Measurements from ENCODE around the gene PDE6B.

PDE6B gene

DNA sequence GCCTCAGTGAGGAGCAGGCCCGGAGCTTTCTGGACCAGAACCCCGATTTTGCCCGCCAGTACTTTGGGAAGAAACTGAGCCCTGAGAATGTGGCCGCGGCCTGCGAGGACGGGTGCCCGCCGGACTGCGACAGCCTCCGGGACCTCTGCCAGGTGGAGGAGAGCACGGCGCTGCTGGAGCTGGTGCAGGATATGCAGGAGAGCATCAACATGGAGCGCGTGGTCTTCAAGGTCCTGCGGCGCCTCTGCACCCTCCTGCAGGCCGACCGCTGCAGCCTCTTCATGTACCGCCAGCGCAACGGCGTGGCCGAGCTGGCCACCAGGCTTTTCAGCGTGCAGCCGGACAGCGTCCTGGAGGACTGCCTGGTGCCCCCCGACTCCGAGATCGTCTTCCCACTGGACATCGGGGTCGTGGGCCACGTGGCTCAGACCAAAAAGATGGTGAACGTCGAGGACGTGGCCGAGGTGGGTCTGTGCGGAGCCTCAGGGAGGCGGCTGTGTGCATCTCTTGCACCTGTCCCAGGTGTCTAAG lies 323 bp downstream of the PDE6B start:
- H3K9ac ChIP-seq (ENCODE audit: low read depth, low read length), result no peak overlapping the region
- H3K27ac ChIP-seq (ENCODE audit: low read depth, low read length), result no peak overlapping the region
- no peaks in the 10 kb centered on the region for H3K27me3 ChIP-seq (ENCODE audit: control insufficient read depth, insufficient read depth, low read length)
- H3K4me3 ChIP-seq (ENCODE audit: low read depth, low read length), result no peak overlapping the region
- no peaks in the 10 kb centered on the region for H3K36me3 ChIP-seq (ENCODE audit: control insufficient read depth, insufficient read depth, low read length)
- H3K9me3 ChIP-seq (ENCODE audit: control insufficient read depth, insufficient read depth, low read length), result no peaks in the 10 kb centered on the region
- H3K4me1 ChIP-seq (ENCODE audit: control insufficient read depth, insufficient read depth, low read length), result peaks cover 5% of the 10 kb centered on the region; the same call in 1 of the 2 replicates

DNA sequence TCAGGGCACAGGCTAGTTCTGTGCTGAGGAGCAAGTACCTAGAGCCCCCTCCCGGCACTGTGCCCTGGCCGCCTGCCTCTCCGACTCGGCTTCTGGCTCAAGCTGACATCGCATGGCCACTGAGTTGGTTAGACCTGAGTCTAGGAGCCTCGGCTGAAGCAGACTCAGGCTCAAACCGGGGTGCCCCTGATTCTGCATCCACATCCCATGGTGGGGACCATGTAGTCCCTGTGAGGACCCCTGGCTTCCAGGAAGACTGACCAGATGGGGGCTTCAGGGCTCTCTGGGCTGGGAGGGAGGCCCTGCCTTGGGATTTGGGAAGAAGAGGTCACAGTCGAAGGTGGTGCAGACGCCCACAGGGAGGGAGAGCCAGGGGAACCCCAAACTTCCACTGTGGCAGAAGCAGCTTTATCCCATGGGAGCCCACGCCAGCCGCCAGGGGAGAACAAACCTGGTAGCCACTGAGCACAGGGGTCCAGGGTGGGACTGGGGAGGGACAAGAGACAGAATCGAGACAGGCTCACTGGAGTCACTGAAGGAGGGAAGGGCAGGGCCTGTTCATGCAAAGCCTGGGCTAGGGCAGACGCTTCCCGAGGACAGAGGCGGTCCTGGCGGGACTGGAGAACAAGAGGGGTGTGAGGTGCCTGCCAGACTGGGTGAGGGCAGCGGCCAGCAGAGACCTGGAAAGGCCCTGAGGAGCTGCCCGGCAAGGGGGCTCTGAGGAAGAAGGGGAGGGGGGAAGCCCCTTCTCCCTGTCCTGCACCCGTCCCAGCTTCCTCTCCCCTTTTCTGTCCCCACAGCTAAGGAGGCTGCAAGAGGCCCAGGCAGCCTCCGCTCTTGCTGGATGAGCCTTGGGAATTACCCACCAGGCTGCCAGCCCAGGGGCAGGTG lies 1.1 kb downstream of the PDE6B start:
- H3K4me3 ChIP-seq (ENCODE audit: low read depth, low read length), result no peak overlapping the region
- H3K27me3 ChIP-seq (ENCODE audit: control insufficient read depth, insufficient read depth, low read length), result no peaks in the 10 kb centered on the region
- H3K36me3 ChIP-seq (ENCODE audit: control insufficient read depth, insufficient read depth, low read length), result no peaks in the 10 kb centered on the region
- no peak overlapping the region for H3K9ac ChIP-seq (ENCODE audit: low read depth, low read length)
- no peaks in the 10 kb centered on the region for H3K9me3 ChIP-seq (ENCODE audit: control insufficient read depth, insufficient read depth, low read length)
- no peak overlapping the region for H3K27ac ChIP-seq (ENCODE audit: low read depth, low read length)
- peaks cover 5% of the 10 kb centered on the region; the same call in 1 of the 2 replicates for H3K4me1 ChIP-seq (ENCODE audit: control insufficient read depth, insufficient read depth, low read length)

DNA sequence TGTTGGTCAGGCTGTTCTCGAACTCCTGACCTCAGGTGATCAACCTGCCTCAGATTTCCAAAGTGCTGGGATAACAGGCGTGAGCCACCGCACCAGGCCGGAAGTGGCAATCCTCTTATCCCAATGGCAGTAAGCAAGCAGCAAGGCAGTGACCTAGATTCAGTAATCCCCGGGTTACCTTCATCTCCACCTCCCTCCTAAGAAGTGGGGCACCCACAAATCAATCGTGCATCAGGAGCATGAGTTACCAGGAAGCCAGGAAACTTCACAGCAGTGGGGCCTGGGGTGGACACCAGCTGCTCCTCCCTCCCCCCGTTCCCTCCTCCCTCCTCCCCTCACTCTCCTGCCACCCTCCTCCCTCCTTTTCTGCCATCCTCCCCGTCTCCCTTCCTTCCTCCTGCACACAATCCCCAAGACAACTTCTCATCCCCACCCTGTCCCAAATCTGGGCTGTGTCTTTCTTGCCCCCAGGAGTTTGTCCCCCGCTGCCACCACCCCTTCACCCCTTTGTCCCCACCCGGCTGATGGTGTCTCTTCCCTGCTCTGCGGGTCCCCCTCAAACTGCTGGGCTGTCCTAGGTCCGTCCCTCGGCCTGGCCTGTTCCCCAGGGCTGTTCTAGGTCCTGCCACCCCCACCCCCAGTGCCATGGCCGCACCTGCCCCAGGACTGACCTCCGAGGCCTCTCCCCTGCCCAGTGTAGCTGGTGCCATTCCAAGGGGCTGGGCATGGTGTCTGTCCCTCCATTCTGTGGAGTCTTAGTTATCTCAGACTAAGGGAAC lies 2.2 kb downstream of the PDE6B start:
- Histone ChIP-seq H3K27ac (ENCODE audit: low read depth, low read length) (no peak overlapping the region), H3K36me3 (ENCODE audit: control insufficient read depth, insufficient read depth, low read length) (no peaks in the 10 kb centered on the region), H3K4me1 (ENCODE audit: control insufficient read depth, insufficient read depth, low read length) (peaks cover 5% of the 10 kb centered on the region; the same call in 1 of the 2 replicates), H3K9me3 (ENCODE audit: control insufficient read depth, insufficient read depth, low read length) (no peaks in the 10 kb centered on the region), H3K4me3 (ENCODE audit: low read depth, low read length) (no peak overlapping the region), H3K27me3 (ENCODE audit: control insufficient read depth, insufficient read depth, low read length) (no peaks in the 10 kb centered on the region), H3K9ac (ENCODE audit: low read depth, low read length) (no peak overlapping the region)

DNA sequence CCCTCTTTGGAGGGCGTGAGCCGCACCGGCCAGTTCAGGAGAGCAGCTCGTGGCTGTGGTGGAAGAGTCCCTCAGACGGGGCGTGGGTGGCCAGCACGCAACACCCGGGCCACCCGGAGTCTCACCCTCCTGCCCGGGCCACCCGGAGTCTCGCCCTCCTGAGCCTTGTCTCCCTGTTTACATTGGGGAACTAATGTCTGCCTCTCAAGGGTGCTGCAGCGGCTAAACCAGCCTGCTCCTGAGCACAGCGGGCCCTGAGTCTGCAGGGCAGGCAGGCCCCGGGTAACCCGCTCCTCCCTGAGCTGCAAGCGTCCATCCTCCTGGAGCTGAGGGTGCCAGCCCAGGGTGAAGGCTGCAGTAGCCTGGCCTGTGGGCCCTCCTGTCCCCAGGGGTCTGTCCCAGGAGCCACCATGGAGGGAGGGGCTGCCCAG lies 3.0 kb downstream of the PDE6B start:
- H3K27me3 ChIP-seq (ENCODE audit: control insufficient read depth, insufficient read depth, low read length), result no peaks in the 10 kb centered on the region
- H3K4me3 ChIP-seq (ENCODE audit: low read depth, low read length), result no peak overlapping the region
- H3K27ac ChIP-seq (ENCODE audit: low read depth, low read length), result no peak overlapping the region
- H3K4me1 ChIP-seq (ENCODE audit: control insufficient read depth, insufficient read depth, low read length), result peaks cover 5% of the 10 kb centered on the region; the same call in 1 of the 2 replicates
- no peaks in the 10 kb centered on the region for H3K36me3 ChIP-seq (ENCODE audit: control insufficient read depth, insufficient read depth, low read length)
- no peaks in the 10 kb centered on the region for H3K9me3 ChIP-seq (ENCODE audit: control insufficient read depth, insufficient read depth, low read length)
- H3K9ac ChIP-seq (ENCODE audit: low read depth, low read length), result no peak overlapping the region

DNA sequence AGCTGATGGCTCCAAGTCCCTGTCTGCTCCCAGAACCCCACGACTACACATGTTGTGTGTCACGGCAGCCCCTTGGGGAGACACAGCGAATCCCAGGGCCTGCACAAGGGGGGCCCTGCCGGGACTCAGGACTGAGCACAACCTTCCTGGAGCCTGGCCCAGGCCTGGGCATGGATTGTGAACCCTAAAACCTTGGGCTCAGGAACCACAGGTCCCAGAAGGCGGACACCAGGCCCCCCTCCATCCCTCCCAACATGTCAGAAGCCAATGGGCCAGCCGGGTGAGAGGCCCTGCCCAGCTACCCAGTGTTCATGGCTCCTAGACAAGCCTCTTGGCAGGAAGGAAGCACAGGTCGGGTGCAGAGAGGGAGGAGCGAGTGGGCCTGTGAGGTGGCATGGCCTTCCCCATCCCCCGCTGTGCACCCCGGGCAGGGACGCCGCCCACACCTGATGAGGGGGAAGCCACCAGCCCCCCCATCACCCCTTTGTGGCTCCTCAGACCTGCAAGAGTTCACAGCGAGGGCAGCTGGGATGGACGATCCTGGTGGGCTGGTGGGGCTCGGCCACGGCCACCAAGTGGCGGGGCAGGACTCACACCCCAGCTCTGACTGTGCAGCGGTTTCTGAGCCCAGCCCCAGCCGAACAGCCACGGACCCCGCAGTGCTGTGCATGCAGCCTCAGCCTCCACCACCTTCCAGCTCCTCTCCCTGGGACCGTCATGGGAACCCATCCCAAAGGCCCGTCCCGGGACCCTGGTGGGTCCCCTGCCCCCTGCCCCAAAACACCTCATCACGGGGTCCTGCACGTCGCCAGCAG lies 3.7 kb downstream of the PDE6B start:
- Histone ChIP-seq H3K36me3 (ENCODE audit: control insufficient read depth, insufficient read depth, low read length) (no peaks in the 10 kb centered on the region), H3K4me3 (ENCODE audit: low read depth, low read length) (no peak overlapping the region), H3K27me3 (ENCODE audit: control insufficient read depth, insufficient read depth, low read length) (no peaks in the 10 kb centered on the region), H3K9me3 (ENCODE audit: control insufficient read depth, insufficient read depth, low read length) (no peaks in the 10 kb centered on the region), H3K9ac (ENCODE audit: low read depth, low read length) (no peak overlapping the region), H3K27ac (ENCODE audit: low read depth, low read length) (no peak overlapping the region), H3K4me1 (ENCODE audit: control insufficient read depth, insufficient read depth, low read length) (peaks cover 5% of the 10 kb centered on the region; the same call in 1 of the 2 replicates)

DNA sequence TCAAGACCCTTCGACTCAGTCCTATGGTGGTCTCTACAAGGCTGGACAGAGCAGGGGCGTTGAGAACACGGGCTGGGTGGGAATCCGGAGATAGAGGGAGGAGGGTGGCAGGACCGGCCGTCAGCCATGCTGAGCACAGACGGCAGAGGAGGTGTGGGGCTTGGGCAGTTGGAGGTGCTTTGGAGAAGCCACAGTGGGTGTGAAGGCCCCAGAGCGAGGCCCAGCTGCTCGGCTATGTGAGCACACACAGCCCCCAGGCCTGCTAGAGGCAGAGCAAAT lies 4.2 kb downstream of the PDE6B start:
- peaks cover 5% of the 10 kb centered on the region; the same call in 1 of the 2 replicates for H3K4me1 ChIP-seq (ENCODE audit: control insufficient read depth, insufficient read depth, low read length)
- no peaks in the 10 kb centered on the region for H3K27me3 ChIP-seq (ENCODE audit: control insufficient read depth, insufficient read depth, low read length)
- no peak overlapping the region for H3K27ac ChIP-seq (ENCODE audit: low read depth, low read length)
- no peaks in the 10 kb centered on the region for H3K36me3 ChIP-seq (ENCODE audit: control insufficient read depth, insufficient read depth, low read length)
- no peak overlapping the region for H3K4me3 ChIP-seq (ENCODE audit: low read depth, low read length)
- no peaks in the 10 kb centered on the region for H3K9me3 ChIP-seq (ENCODE audit: control insufficient read depth, insufficient read depth, low read length)
- no peak overlapping the region for H3K9ac ChIP-seq (ENCODE audit: low read depth, low read length)

DNA sequence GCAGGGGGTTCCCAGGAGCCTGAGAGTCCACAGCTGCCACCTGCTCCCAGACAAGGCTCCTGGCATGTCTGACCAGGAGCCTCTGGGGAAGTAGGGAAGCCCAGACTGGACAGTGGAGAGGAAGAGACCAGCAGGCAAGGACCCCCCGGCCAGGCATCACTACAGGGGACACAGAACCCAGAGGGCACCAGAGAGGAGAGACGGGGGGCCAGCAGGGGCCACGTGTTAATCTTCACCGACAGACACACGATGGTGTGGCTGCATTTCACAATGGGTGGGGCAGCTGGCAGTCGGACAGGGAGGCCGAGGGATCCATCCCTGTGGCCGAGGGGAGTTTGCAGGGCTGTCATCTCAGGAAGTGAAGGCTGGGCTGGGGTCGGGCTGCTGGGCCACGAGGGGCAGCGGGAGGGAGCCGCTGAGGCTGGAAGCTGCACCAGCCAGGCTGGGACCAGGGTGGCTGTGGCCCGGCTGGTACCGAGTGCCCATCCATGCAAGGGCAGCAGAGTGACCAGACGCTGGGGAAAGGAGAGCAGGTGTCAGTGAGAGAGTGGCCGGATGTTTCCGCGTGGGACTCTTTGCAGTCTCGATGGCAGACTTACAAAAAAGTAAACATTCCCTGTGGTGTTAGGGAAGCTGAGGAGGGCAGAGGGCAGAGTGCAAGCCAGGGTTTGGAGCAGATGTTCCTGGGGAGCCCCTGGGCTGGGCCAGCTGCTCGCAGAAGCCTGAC lies 4.7 kb downstream of the PDE6B start:
- Histone ChIP-seq H3K36me3 (ENCODE audit: control insufficient read depth, insufficient read depth, low read length) (no peaks in the 10 kb centered on the region), H3K4me3 (ENCODE audit: low read depth, low read length) (no peak overlapping the region), H3K9ac (ENCODE audit: low read depth, low read length) (no peak overlapping the region), H3K4me1 (ENCODE audit: control insufficient read depth, insufficient read depth, low read length) (peaks cover 2% of the 10 kb centered on the region; the same call in 1 of the 2 replicates), H3K9me3 (ENCODE audit: control insufficient read depth, insufficient read depth, low read length) (no peaks in the 10 kb centered on the region), H3K27ac (ENCODE audit: low read depth, low read length) (no peak overlapping the region), H3K27me3 (ENCODE audit: control insufficient read depth, insufficient read depth, low read length) (no peaks in the 10 kb centered on the region)

DNA sequence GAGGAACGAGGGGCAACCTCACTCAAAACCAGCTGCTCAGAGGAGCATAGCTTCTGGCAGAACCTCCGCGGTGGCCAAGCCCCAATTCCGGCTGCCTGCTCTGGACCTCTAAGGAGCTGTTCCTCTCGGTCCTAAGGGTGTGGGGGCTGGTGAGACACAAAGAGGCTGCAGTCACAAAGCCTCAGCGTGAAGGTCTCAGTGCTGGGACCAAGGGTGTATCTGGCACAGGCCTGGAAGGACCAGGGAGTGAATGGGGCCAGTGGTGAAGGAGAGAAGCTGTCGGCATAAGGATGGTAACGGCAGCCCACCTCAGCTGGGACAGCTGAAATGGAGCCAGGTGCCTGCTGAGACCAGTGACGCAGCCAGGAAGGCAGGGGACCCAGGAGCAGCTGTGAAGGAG lies 5.3 kb downstream of the PDE6B start:
- no peak overlapping the region for H3K9ac ChIP-seq (ENCODE audit: low read depth, low read length)

DNA sequence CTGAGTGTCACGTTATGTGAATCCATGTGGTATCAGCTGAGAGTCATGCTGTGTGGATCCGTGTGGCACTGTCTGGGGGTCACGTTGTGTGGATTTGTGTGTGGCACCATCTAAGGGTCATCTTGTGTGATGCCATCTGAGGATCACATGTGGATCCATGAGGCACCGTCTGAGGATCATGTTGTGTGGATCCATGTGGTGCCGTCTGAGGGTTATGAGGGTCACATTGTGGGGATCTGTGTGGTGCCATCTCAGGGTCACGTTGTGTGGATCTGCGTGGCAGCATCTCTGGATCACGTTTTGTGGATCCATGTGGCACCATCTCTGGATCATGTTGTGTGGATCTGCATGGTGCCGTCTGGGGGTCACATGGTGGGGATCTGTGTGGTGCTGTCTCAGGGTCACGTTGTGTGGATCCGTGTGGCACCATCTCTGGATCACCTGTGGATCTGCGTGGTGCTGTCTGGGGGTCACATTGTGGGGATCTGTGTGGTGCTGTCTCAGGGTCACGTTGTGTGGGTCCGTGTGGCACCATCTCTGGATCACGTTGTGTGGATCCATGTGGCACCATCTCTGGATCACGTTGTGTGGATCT lies 6.9 kb downstream of the PDE6B start:
- H3K9ac ChIP-seq (ENCODE audit: low read depth, low read length), result no peak overlapping the region
- H3K27me3 ChIP-seq (ENCODE audit: control insufficient read depth, insufficient read depth, low read length), result no peaks in the 10 kb centered on the region
- H3K36me3 ChIP-seq (ENCODE audit: control insufficient read depth, insufficient read depth, low read length), result no peaks in the 10 kb centered on the region
- no peaks in the 10 kb centered on the region for H3K9me3 ChIP-seq (ENCODE audit: control insufficient read depth, insufficient read depth, low read length)
- no peak overlapping the region for H3K27ac ChIP-seq (ENCODE audit: low read depth, low read length)
- H3K4me3 ChIP-seq (ENCODE audit: low read depth, low read length), result no peak overlapping the region
- no peaks in the 10 kb centered on the region for H3K4me1 ChIP-seq (ENCODE audit: control insufficient read depth, insufficient read depth, low read length)

More for the DNA sequence above, 5.3 kb downstream of the PDE6B start:
- no peak overlapping the region for H3K27ac ChIP-seq (ENCODE audit: low read depth, low read length)
- no peaks in the 10 kb centered on the region for H3K9me3 ChIP-seq (ENCODE audit: control insufficient read depth, insufficient read depth, low read length)
- H3K36me3 ChIP-seq (ENCODE audit: control insufficient read depth, insufficient read depth, low read length), result no peaks in the 10 kb centered on the region
- no peaks in the 10 kb centered on the region for H3K4me1 ChIP-seq (ENCODE audit: control insufficient read depth, insufficient read depth, low read length)
- no peak overlapping the region for H3K4me3 ChIP-seq (ENCODE audit: low read depth, low read length)
- no peaks in the 10 kb centered on the region for H3K27me3 ChIP-seq (ENCODE audit: control insufficient read depth, insufficient read depth, low read length)

DNA sequence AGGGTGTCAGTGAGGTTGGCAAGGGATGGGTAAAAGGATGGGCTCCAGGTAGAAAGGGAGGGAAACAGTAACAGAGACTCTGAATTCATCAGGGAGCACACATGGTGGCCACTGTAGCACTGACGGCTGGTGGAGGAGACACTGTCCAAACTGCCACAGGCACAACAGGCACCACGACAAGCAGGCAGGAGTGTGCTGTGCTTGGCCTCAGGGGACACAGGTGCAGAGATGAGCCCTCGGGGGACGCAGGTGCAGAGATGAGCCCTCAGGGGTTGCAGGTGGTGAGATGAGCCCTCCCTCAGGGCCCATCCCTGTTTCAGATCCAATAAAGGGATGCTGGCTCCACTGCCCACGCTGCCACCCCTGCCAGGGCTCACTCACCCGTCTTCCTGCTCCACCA lies 7.6 kb downstream of the PDE6B start:
- no peaks in the 10 kb centered on the region for H3K9me3 ChIP-seq (ENCODE audit: control insufficient read depth, insufficient read depth, low read length)
- no peaks in the 10 kb centered on the region for H3K36me3 ChIP-seq (ENCODE audit: control insufficient read depth, insufficient read depth, low read length)
- no peak overlapping the region for H3K27ac ChIP-seq (ENCODE audit: low read depth, low read length)
- H3K9ac ChIP-seq (ENCODE audit: low read depth, low read length), result no peak overlapping the region
- no peaks in the 10 kb centered on the region for H3K4me1 ChIP-seq (ENCODE audit: control insufficient read depth, insufficient read depth, low read length)
- no peaks in the 10 kb centered on the region for H3K27me3 ChIP-seq (ENCODE audit: control insufficient read depth, insufficient read depth, low read length)
- no peak overlapping the region for H3K4me3 ChIP-seq (ENCODE audit: low read depth, low read length)
